Activated gamma-delta T cell treated with Interleukin-2 at 50 U/mL for 16 hours (primary cell): ENCODE results near the gene EIF4G3.
"Not testable (repeated sequence)": the region's sequence is repeated elsewhere in the genome, so short reads cannot be mapped to it uniquely, and the experiment has no call there.

Source experiments
- DNase-seq: peaks from one replicate; pipeline ENCODE4 v3.0.0-alpha.2; 2020

Gene EIF4G3

DNA sequence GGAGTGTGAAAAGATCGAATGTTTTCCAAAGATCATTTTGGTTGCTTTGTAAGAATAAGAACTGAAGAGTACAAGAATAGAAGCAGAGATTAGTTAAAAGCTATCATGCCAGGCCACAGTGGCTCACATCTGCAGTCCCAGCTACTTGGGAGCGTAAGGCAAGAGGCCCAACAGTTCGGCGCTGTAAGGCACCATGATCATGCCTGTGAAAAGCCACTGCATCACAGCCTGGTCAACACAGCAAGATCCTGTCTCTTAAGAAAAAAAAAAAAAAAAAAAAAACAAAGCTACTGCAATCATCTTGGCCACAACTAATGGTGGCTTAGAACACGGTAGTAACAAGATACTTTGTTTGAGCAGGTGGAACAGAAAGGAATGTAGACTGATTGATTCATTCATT lies 116.2 kb downstream of the EIF4G3 start:
- no peak for DNase-seq

- no peak for DNase-seq
Measured at GRCh38 chr1:21059021-21059420, 117.7 kb downstream of the EIF4G3 start.

- DNase-seq, result no peak
Measured at GRCh38 chr1:21058035-21058793, 118.5 kb downstream of the EIF4G3 start.

DNA sequence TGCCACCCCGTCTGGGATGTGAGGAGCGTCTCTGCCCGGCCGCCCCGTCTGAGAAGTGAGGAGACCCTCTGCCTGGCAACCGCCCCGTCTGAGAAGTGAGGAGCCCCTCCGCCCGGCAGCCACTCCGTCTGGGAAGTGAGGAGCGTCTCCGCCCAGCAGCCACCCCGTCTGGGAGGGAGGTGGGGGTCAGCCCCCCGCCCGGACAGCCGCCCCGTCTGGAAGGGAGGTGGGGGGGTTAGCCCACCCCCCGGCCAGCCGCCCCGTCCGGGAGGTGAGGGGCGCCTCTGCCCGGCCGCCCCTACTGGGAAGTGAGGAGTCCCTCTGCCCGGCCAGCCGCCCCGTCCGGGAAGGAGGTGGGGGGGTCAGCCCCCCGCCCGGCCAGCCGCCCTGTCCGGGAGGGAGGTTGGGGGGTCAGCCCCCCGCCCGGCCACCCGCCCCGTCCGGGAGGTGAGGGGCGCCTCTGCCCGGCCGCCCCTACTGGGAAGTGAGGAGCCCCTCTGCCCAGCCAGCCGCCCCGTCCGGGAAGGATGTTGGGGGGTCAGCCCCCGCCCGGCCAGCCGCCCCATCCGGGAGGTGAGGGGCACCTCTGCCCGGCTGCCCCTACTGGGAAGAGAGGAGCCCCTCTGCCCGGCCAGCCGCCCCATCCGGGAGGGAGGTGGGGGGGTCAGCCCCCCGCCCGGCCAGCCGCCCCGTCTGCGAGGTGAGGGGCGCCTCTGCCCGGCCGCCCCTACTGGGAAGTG lies 123.3 kb downstream of the EIF4G3 start:
- not testable (repeated sequence) for DNase-seq

GRCh38 chr1:21052034-21052433 lies 124.7 kb downstream of the EIF4G3 start:
- DNase-seq, result no peak

DNA sequence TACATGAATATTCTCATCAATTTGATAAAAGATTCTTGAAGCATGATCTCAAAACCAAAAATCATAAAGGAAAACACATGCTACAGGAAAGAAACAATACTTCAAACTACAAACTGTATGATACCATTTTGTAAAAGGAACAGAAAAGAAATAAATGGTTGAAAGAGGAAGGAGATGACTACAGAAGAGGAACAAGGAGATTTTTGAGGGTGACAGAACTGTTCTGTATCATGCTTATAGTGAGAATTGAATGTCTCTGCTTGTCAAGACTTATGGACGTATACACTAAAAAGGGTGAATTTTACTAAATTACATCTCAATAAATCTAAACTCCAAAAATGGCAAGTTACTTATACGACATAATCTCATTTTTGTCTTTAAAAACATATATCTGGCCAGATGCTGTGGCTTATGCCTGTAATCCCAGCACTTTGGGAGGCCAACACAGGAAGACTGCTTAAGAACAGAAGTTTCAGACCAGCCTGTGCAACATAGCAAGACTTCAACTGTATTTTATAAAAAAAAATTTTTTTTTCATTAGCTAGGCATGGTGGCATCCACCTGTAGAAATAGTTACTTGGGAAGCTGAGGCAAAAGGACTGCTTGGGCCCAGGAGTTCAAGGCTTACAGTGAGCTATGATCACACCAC lies 125.4 kb downstream of the EIF4G3 start:
- no peak for DNase-seq

- no peak for DNase-seq
Measured at GRCh38 chr1:21050031-21050430, 126.7 kb downstream of the EIF4G3 start.

DNA sequence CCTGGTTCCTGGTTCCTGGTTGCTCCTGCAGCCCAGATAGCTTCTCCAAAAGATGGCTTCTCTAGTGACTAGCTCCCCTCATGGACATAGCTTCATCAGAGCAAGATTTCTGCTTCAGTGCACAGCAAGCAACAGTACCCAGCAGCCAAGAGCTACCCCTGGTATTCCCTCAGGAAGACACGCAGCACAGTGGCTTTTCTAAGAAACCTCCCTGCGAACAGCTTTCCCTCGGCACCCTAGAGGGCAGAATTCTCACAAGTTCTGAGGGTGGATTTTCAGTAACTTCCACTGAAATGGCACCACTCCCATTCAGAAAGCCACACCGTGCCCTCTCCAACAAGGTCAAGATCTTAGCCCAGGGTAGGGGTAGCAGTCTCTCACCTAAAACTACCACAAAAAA lies 128.2 kb downstream of the EIF4G3 start:
- no peak for DNase-seq

- no peak for DNase-seq
Measured at GRCh38 chr1:21046132-21046531, 130.6 kb downstream of the EIF4G3 start.

GRCh38 chr1:21045351-21045750 lies 131.3 kb downstream of the EIF4G3 start:
- DNase-seq, result no peak

DNA sequence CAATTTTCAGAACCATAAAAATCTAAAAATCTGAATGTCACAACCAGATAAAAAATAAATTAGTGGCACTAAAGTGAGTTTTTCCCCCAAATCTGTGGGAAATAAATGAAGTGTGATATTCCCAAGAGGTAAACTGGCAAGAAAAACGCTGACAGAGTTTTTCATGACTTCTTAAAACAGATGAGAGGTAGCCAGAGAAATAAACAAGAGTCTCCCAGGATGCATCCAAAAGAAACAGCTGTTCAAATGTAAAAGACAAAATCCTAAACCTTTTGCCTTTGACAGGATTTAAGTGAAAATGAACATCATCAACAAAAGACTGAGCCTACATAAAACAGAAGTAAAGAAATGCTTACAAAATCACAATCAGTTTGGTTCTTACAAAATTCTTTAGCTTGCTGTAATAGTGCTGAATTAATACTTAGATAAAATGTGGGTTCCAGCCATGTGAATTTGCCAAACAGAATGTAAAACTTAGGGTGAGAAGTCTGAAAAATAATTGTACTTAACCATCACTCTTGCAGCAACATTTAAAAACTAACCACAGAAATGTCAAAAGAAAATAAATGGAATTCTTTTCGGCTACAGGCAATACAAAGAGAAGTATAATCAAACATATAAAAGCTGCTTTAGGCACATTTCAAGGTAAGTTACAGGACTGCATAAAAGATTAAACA lies 133.6 kb downstream of the EIF4G3 start:
- DNase-seq, result no peak

GRCh38 chr1:21041541-21041940 lies 135.2 kb downstream of the EIF4G3 start:
- DNase-seq, result no peak

GRCh38 chr1:21037091-21037490 lies 139.6 kb downstream of the EIF4G3 start:
- no peak for DNase-seq

- DNase-seq, result no peak
Measured at GRCh38 chr1:21035794-21036193, 140.9 kb downstream of the EIF4G3 start.

DNA sequence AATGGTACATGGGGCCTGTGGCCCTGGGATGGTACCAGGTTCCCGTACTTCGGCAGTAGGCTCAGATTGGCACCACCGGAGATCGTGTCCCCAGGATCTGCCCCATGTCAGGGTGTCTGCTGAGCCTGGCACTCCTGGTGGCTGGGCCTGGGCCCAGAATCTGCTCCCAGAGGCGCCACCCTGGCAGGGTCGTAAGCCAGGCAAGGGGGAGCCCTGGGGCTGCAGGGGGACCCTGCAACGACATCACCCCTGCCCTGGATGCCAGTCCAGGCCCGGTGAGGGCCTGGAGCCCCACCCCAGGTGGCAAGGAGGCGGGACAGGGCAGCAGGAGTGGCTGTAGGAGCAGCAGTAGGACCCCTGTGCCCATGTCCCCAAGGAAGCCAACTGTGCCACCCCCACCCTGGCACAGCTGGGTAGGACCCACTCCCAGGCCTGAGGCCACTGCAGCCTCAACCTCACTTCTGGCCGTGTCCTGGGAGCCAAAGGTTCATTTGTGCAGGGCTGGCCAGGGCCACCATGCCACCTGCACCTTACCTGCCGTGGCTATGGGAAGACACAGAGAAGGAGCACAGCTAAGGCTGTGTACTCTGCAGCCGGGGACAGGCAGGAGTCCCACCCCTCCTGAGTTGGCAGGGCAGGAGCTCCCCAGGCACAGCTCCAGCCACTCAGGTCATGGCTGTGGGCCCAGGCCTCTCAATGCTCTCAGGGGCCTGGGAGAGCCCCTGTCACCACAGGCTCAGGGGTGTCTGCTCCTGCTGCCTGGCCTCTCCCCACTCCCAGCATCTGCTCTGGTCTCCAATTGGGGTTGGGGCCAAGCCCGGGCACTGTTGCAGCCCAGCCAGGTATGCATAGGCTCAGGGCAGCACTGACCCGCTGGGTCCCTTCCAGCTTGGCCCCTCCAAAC lies 141.7 kb downstream of the EIF4G3 start:
- DNase-seq, result no peak

DNA sequence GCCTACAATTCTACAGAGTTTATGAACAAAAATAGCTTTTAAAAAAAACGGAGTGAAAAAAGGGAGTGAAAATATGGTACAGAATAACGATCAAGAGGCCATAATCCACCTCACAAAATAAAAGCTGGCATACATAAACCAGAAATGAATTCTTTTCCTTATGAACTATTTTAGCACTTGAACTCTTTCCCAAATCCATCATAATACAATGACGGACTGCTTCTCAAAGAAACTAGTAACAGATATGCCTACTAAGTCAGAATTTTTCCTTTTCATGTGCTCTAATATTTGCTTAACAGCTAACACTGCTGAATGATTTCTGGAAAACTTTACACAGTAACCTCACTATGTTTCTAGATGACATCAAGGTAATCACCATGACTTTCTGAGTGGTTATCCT lies 144.0 kb downstream of the EIF4G3 start:
- no peak for DNase-seq

DNA sequence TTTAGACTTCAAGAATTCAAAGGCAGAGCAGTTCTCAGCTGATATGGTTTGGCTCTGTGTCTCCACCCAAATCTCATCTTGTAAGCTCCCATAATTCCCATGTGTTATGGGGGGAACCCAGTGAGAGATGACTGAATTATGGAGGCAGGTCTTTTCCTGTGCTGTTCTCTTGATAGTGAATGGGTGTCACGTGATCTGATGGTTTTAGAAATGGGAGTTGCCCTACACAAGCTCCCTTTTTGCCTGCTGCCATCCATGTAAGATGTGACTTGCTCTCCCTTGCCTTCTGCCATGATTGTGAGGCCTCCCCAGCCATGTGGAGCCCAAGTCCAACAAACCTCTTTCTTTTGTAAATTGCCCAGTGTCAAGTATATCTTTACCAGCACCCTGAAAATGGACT lies 146.5 kb downstream of the EIF4G3 start:
- no peak for DNase-seq

GRCh38 chr1:21028520-21029145 lies 148.1 kb downstream of the EIF4G3 start:
- DNase-seq, result no peak

DNA sequence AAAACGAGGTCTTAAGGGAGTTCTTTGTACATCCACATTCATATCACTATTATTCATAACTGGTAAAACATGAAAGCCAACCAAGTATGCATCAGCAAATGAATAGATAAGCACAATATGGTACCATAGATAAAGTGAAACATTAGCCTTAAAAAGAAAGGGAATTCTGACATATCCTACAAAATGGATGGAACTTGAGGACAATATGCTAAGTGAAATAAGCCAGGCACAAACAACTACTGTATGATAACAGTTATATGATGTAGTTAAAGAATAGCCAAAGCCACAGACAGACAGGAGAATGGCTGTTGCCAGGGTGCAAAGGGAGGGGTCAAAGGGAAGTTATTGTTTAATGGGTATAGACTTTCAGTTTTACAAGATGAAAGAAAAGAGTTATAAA lies 148.9 kb downstream of the EIF4G3 start:
- no peak for DNase-seq

DNA sequence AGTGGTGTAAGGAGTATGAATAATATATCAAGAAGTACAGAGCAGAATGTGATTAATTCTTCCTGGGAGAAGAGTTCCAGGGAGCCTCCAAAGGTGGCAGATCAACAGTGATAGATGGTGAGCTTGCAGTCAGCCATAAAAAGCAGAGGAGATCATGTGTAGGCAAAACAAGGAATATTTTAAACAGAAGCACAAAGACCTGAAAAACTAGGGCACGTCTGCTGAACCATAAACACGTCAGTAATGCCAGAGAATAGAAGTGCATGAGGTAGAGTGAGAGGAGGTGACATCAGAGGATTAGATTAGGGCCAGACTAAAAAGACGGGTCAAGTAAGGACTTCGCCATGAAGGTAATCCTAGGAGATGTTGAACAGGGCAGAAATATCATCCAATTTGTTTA lies 151.8 kb downstream of the EIF4G3 start:
- DNase-seq, result no peak

DNA sequence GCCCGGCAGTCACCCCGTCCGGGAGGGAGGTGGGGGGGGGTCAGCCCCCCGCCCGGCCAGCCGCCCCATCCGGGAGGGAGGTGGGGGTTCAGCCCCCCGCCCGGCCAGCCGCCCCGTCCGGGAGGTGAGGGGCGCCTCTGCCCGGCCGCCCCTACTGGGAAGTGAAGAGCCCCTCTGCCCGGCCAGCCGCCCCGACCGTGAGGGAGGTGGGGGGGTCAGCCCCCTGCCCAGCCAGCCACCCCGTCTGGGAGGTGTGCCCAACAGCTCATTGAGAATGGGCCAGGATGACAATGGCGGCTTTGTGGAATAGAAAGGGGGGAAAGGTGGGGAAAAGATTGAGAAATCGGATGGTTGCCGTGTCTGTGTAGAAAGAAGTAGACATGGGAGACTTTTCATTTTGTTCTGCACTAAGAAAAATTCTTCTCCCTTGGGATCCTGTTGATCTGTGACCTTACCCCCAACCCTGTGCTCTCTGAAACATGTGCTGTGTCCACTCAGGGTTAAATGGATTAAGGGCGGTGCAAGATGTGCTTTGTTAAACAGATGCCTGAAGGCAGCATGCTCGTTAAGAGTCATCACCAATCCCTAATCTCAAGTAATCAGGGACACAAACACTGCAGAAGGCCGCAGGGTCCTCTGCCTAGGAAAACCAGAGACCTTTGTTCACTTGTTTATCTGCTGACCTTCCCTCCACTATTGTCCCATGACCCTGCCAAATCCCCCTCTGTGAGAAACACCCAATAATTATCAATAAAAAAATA lies 152.4 kb downstream of the EIF4G3 start:
- not testable (repeated sequence) for DNase-seq
